Activated CD4-positive, alpha-beta T cell treated with anti-CD3 and anti-CD28 coated beads, Interleukin-2, amount 10 ng/mL, durations not matched to agents 7 days and 5 days (primary cell): Measurements from ENCODE around the gene PGAM2. TPM values are rescaled to one million over a fixed set of nuclear protein-coding genes. Genes with fewer than 3 reads are reported as not detected.

Experiments used
- CTCF ChIA-PET: fragments of 350-600 bp; sonication (Branson Sonifier 250); formaldehyde crosslinking; loops from one replicate; lab custom pipeline; 2021; ENCODE audit warnings: antibody characterized with exemption; lab: Charles Lee
- POLR2A ChIA-PET: fragments of 350-600 bp; sonication (Branson Sonifier 250); formaldehyde crosslinking; loops from one replicate; lab custom pipeline; 2021; ENCODE audit warnings: antibody characterized with exemption; lab: Charles Lee
- DNase-seq: peaks from one replicate; pipeline ENCODE4 v3.0.0-alpha.2; 2020
- H3K27ac Mint-ChIP-seq: one replicate; pipeline ENCODE4 v1.8.0; 2021; ENCODE audit warnings: mild to moderate bottlenecking, moderate library complexity, mixed read lengths
- H3K27me3 Mint-ChIP-seq: one replicate; pipeline ENCODE4 v1.8.0; 2021; ENCODE audit warnings: mixed read lengths
- H3K36me3 Mint-ChIP-seq: one replicate; pipeline ENCODE4 v1.8.0; 2021; ENCODE audit warnings: low read depth, mixed read lengths
- H3K4me1 Mint-ChIP-seq: one replicate; pipeline ENCODE4 v1.8.0; 2021; ENCODE audit warnings: mixed read lengths
- H3K4me3 Mint-ChIP-seq: one replicate; pipeline ENCODE4 v1.8.0; 2021; ENCODE audit warnings: mild to moderate bottlenecking, moderate library complexity, mixed read lengths
- H3K9me3 Mint-ChIP-seq: one replicate; pipeline ENCODE4 v1.8.0; 2021; ENCODE audit warnings: mixed read lengths
- total RNA-seq, 2 experiments: library from RNA; stranded (reverse); gene quantifications; one replicate each; pipeline ENCODE4 v1.2.3, GENCODE V29; 2021

PGAM2 gene
- total RNA-seq, 2 experiments from 2014 or later = 0.32 TPM; not detected in 1

GRCh38 chr7:44066494-44067063 lies 1.2 kb upstream of the PGAM2 start:
- ChIA-PET CTCF (interaction anchor here (1.4 to 1.5 kb wide), 2 partner anchors 15 kb away, joined by 3 to 5 read pairs; no protein-coding TSS in a partner anchor), POLR2A (interaction anchor here (0.7 kb wide), 1 partner anchor 12 kb away, joined by 3 read pairs; no protein-coding TSS in a partner anchor)
- DNase-seq = no peak
- Mint-ChIP-seq H3K27ac (no peak overlapping the region), H3K27me3 (no peaks in the 10 kb centered on the region), H3K4me3 (peak overlapping the region; percentile 17), H3K36me3 (peaks cover 5% of the 10 kb centered on the region), H3K9me3 (no peaks in the 10 kb centered on the region), H3K4me1 (peaks cover 2% of the 10 kb centered on the region)

- Mint-ChIP-seq H3K9me3 (no peaks in the 10 kb centered on the region), H3K27me3 (no peaks in the 10 kb centered on the region), H3K27ac (no peak overlapping the region), H3K4me1 (peaks cover 2% of the 10 kb centered on the region), H3K4me3 (no peak overlapping the region), H3K36me3 (peaks cover 9% of the 10 kb centered on the region)
- ChIA-PET CTCF (interaction anchor here (1.5 kb wide), 1 partner anchor 15 kb away, joined by 5 read pairs; no protein-coding TSS in a partner anchor), POLR2A (interaction anchor here (0.7 kb wide), 1 partner anchor 12 kb away, joined by 3 read pairs; no protein-coding TSS in a partner anchor)
- no peak for DNase-seq
Observed at GRCh38 chr7:44066111-44066460, 719 bp upstream of the PGAM2 start.

- no peak overlapping the region for H3K27ac Mint-ChIP-seq
- H3K4me1 Mint-ChIP-seq = peaks cover 2% of the 10 kb centered on the region
- ChIA-PET CTCF (no interaction called here), POLR2A (no interaction called here)
- H3K9me3 Mint-ChIP-seq = no peaks in the 10 kb centered on the region
- DNase-seq = no peak
- H3K4me3 Mint-ChIP-seq = no peak overlapping the region
- no peaks in the 10 kb centered on the region for H3K27me3 Mint-ChIP-seq
- peaks cover 15% of the 10 kb centered on the region for H3K36me3 Mint-ChIP-seq
Observed at GRCh38 chr7:44064791-44065430, 456 bp downstream of the PGAM2 start.

GRCh38 chr7:44063894-44064651 lies 1.3 kb downstream of the PGAM2 start:
- ChIA-PET POLR2A (no interaction called here), CTCF (no interaction called here)
- Mint-ChIP-seq H3K27me3 (no peaks in the 10 kb centered on the region), H3K27ac (no peak overlapping the region), H3K9me3 (no peaks in the 10 kb centered on the region), H3K4me3 (no peak overlapping the region), H3K36me3 (peaks cover 19% of the 10 kb centered on the region), H3K4me1 (peaks cover 2% of the 10 kb centered on the region)
- DNase-seq = no peak

- H3K4me1 Mint-ChIP-seq = peaks cover 2% of the 10 kb centered on the region
- CTCF ChIA-PET = no interaction called here
- peaks cover 23% of the 10 kb centered on the region for H3K36me3 Mint-ChIP-seq
- no peaks in the 10 kb centered on the region for H3K9me3 Mint-ChIP-seq
- no peak overlapping the region for H3K27ac Mint-ChIP-seq
- H3K4me3 Mint-ChIP-seq = no peak overlapping the region
- DNase-seq = no peak
- no peaks in the 10 kb centered on the region for H3K27me3 Mint-ChIP-seq
- POLR2A ChIA-PET = no interaction called here
Observed at GRCh38 chr7:44063547-44063893, 1.8 kb downstream of the PGAM2 start.

- Mint-ChIP-seq H3K36me3 (peaks cover 28% of the 10 kb centered on the region), H3K9me3 (no peaks in the 10 kb centered on the region), H3K27me3 (no peaks in the 10 kb centered on the region), H3K4me3 (no peak overlapping the region), H3K4me1 (peaks cover 2% of the 10 kb centered on the region), H3K27ac (no peak overlapping the region)
- DNase-seq = no peak
- POLR2A ChIA-PET = no interaction called here
- CTCF ChIA-PET = no interaction called here
Observed at GRCh38 chr7:44062903-44063295, 2.5 kb downstream of the PGAM2 start.

GRCh38 chr7:44062180-44062902 lies 3.0 kb downstream of the PGAM2 start:
- Mint-ChIP-seq H3K27me3 (no peaks in the 10 kb centered on the region), H3K4me3 (no peak overlapping the region), H3K9me3 (no peaks in the 10 kb centered on the region), H3K4me1 (peaks cover 2% of the 10 kb centered on the region), H3K27ac (no peak overlapping the region), H3K36me3 (peaks cover 33% of the 10 kb centered on the region)
- POLR2A ChIA-PET = no interaction called here
- CTCF ChIA-PET = interaction anchor here (1.0 to 1.7 kb wide), 3 partner anchors 10 to 19 kb away, joined by 3 to 5 read pairs (median 3); partner anchors contain the start of gene DBNL
- DNase-seq = no peak

- POLR2A ChIA-PET = no interaction called here
- Mint-ChIP-seq H3K9me3 (no peaks in the 10 kb centered on the region), H3K27ac (no peak overlapping the region), H3K36me3 (peaks cover 33% of the 10 kb centered on the region), H3K4me3 (no peak overlapping the region), H3K27me3 (no peaks in the 10 kb centered on the region), H3K4me1 (peaks cover 2% of the 10 kb centered on the region)
- DNase-seq = no peak
- CTCF ChIA-PET = interaction anchor here (1.0 to 1.7 kb wide), 3 partner anchors 11 to 20 kb away, joined by 3 to 5 read pairs (median 3); partner anchors contain the start of gene DBNL
Observed at GRCh38 chr7:44061645-44062179, 3.7 kb downstream of the PGAM2 start.

- no peaks in the 10 kb centered on the region for H3K9me3 Mint-ChIP-seq
- no peak overlapping the region for H3K4me3 Mint-ChIP-seq
- peaks cover 36% of the 10 kb centered on the region for H3K36me3 Mint-ChIP-seq
- ChIA-PET POLR2A (no interaction called here), CTCF (interaction anchor here (1.2 to 1.7 kb wide), 2 partner anchors 11 to 17 kb away, joined by 3 to 5 read pairs; partner anchors contain the start of gene DBNL)
- DNase-seq = no peak
- H3K4me1 Mint-ChIP-seq = peaks cover 2% of the 10 kb centered on the region
- H3K27ac Mint-ChIP-seq = no peak overlapping the region
- no peaks in the 10 kb centered on the region for H3K27me3 Mint-ChIP-seq
Observed at GRCh38 chr7:44060948-44061644, 4.3 kb downstream of the PGAM2 start.

- Mint-ChIP-seq H3K9me3 (no peaks in the 10 kb centered on the region), H3K4me1 (no peaks in the 10 kb centered on the region), H3K27me3 (no peaks in the 10 kb centered on the region), H3K27ac (peak overlapping the region; percentile 13), H3K36me3 (peaks cover 43% of the 10 kb centered on the region), H3K4me3 (no peak overlapping the region)
- POLR2A ChIA-PET = no interaction called here
- no peak for DNase-seq
- CTCF ChIA-PET = interaction anchor here (0.7 to 1.7 kb wide), 3 partner anchors 11 to 16 kb away, joined by 3 to 5 read pairs (median 5); partner anchors contain the start of gene DBNL
Observed at GRCh38 chr7:44060091-44060947, 5.0 kb downstream of the PGAM2 start.
